H1 (cell line): ENCODE results near the gene G6PC3. TPM values are rescaled to one million over a fixed set of nuclear protein-coding genes. Genes with fewer than 3 reads are reported as not detected.

ENCODE experiments used
- CTCF ChIA-PET: fragments of 300-600 bp; sonication (Branson Sonifier 250); formaldehyde crosslinking; loops from one replicate; lab custom pipeline; 2021; ENCODE audit not compliant: partially characterized antibody; lab: Charles Lee
- POLR2A ChIA-PET: fragments of 300-600 bp; sonication (Branson Sonifier 250); formaldehyde crosslinking; loops from one replicate; lab custom pipeline; 2021; ENCODE audit warnings: inconsistent platforms; ENCODE audit not compliant: partially characterized antibody; lab: Charles Lee
- DNase-seq, 2 experiments: peaks; one replicate each; pipeline versions ENCODE4 v3.0.0 to v3.0.0-alpha.2; 2010 to 2022; ENCODE audit warnings: low spot score in 2 of 2, low read depth in 1 of 2, mixed read lengths in 1 of 2
- FAIRE-seq: peaks from 2 replicates; lab custom pipeline; 2011; peaks lifted over from hg19 to GRCh38; lab: Jason Lieb, UNC
- H2AFZ ChIP-seq: 2 replicates; pipeline ENCODE4 v1.8.1; 2012; ENCODE audit warnings: low read length, inconsistent platforms
- H2AK5ac ChIP-seq: 2 replicates; pipeline ENCODE4 v1.6.1; 2013; ENCODE audit warnings: low read depth, low read length
- H2BK120ac ChIP-seq: replicated peaks from 2 replicates; pipeline ENCODE3; 2013; ENCODE audit warnings: low read depth, low read length, inconsistent platforms
- H2BK12ac ChIP-seq: 2 replicates; pipeline ENCODE4 v1.6.1; 2013; ENCODE audit warnings: low read depth, low read length
- H2BK15ac ChIP-seq: 2 replicates; pipeline ENCODE4 v1.6.1; 2013; ENCODE audit warnings: low read length
- H2BK20ac ChIP-seq: 2 replicates; pipeline ENCODE4 v1.6.1; 2013; ENCODE audit warnings: low read length
- H2BK5ac ChIP-seq: 2 replicates; pipeline ENCODE4 v1.6.1; 2013; ENCODE audit warnings: low read depth, low read length
- H3K14ac ChIP-seq: 2 replicates; pipeline ENCODE4 v1.6.1; 2013; ENCODE audit warnings: inconsistent platforms; ENCODE audit not compliant: insufficient read length
- H3K18ac ChIP-seq: 2 replicates; pipeline ENCODE4 v1.6.1; 2013; ENCODE audit warnings: low read length; ENCODE audit errors: extremely low read depth
- H3K23ac ChIP-seq: 2 replicates; pipeline ENCODE4 v1.6.1; 2013; ENCODE audit warnings: inconsistent platforms; ENCODE audit not compliant: insufficient read length
- H3K23me2 ChIP-seq: 2 replicates; pipeline ENCODE4 v1.6.1; 2013; ENCODE audit warnings: low read depth, low read length
- H3K27ac ChIP-seq: 2 replicates; pipeline ENCODE4 v1.6.1; 2011; ENCODE audit warnings: low read depth, low read length, inconsistent platforms
- H3K27me3 ChIP-seq, 4 experiments: replicated peaks in 1 of 4; 1 replicate in 1 of 4; 2 replicates in 3 of 4; pipeline versions ENCODE4 v1.6.1 to v1.8.1; 2011 to 2013; ENCODE audit warnings: low read length in 3 of 4, mild to moderate bottlenecking in 3 of 4, inconsistent platforms in 2 of 4, mixed read lengths in 2 of 4, moderate library complexity in 1 of 4; ENCODE audit not compliant: control insufficient read depth in 3 of 4, insufficient read depth in 3 of 4; ENCODE audit errors: extremely low read depth in 1 of 4
- H3K36me3 ChIP-seq, 4 experiments: 2 replicates each; pipeline versions ENCODE4 v1.6.1 to v1.8.1; 2011 to 2013; ENCODE audit warnings: mild to moderate bottlenecking in 4 of 4, low read length in 3 of 4, moderate library complexity in 2 of 4, control low read depth in 1 of 4, inconsistent platforms in 1 of 4; ENCODE audit not compliant: insufficient read depth in 4 of 4, control insufficient read depth in 2 of 4
- H3K4ac ChIP-seq: replicated peaks from 2 replicates; pipeline ENCODE3; 2013; ENCODE audit warnings: low read length, low read depth, mixed read lengths, inconsistent platforms; ENCODE audit not compliant: insufficient read length
- H3K4me1 ChIP-seq, 4 experiments: replicated peaks in 1 of 4; 1 replicate in 1 of 4; 2 replicates in 3 of 4; pipeline versions ENCODE4 v1.6.1 to v1.8.1; 2011 to 2013; ENCODE audit warnings: low read length in 3 of 4, inconsistent platforms in 2 of 4, mixed read lengths in 1 of 4; ENCODE audit not compliant: insufficient read depth in 4 of 4, control insufficient read depth in 3 of 4
- H3K4me2 ChIP-seq, 2 experiments: 2 replicates each; pipeline versions ENCODE4 v1.6.1 to v1.8.1; 2011 to 2013; ENCODE audit warnings: low read depth in 2 of 2, low read length in 2 of 2, control low read depth in 1 of 2, inconsistent platforms in 1 of 2, mild to moderate bottlenecking in 1 of 2; ENCODE audit not compliant: insufficient read depth in 1 of 2
- H3K4me3 ChIP-seq, 4 experiments: fragments of 200-600, 300-600 bp in 1 of 4; sonication (generic), shearing (Covaris generic), sonication (Bioruptor Twin) in 1 of 4; 2 replicates each; pipeline versions ENCODE4 v1.5.1 to v1.8.1; 2011 to 2016; ENCODE audit warnings: low read length in 4 of 4, low read depth in 3 of 4, control low read depth in 2 of 4, inconsistent platforms in 2 of 4, mild to moderate bottlenecking in 2 of 4, mixed read lengths in 1 of 4, moderate library complexity in 1 of 4; ENCODE audit not compliant: insufficient read depth in 2 of 4; ENCODE audit errors: extremely low read depth in 1 of 4
- H3K56ac ChIP-seq: replicated peaks from 2 replicates; pipeline ENCODE3; 2013; ENCODE audit warnings: low read depth, mild to moderate bottlenecking, mixed read lengths, low read length, inconsistent platforms; ENCODE audit not compliant: insufficient read length
- H3K79me1 ChIP-seq: 2 replicates; pipeline ENCODE4 v1.6.1; 2013; ENCODE audit warnings: low read depth, low read length, control low read depth
- H3K79me2 ChIP-seq, 2 experiments: 2 replicates each; pipeline versions ENCODE4 v1.6.1 to v1.8.1; 2012 to 2013; ENCODE audit warnings: low read length in 2 of 2, mild to moderate bottlenecking in 2 of 2, inconsistent platforms in 1 of 2; ENCODE audit not compliant: insufficient read depth in 2 of 2, control insufficient read depth in 1 of 2
- H3K9ac ChIP-seq, 4 experiments: replicated peaks in 1 of 4; 1 replicate in 1 of 4; 2 replicates in 3 of 4; pipeline versions ENCODE4 v1.6.1 to v1.8.1; 2011 to 2013; ENCODE audit warnings: low read depth in 3 of 4, low read length in 3 of 4, control low read depth in 2 of 4, mild to moderate bottlenecking in 2 of 4, moderate library complexity in 2 of 4, inconsistent platforms in 1 of 4; ENCODE audit errors: extremely low read depth in 1 of 4
- H3K9me3 ChIP-seq, 2 experiments: 2 replicates each; pipeline versions ENCODE4 v1.6.1 to v1.8.1; 2012 to 2013; ENCODE audit warnings: mild to moderate bottlenecking in 2 of 2, moderate library complexity in 2 of 2, control low read depth in 1 of 2, inconsistent platforms in 1 of 2, low read depth in 1 of 2, low read length in 1 of 2, mixed read lengths in 1 of 2; ENCODE audit not compliant: insufficient read depth in 2 of 2
- H4K20me1 ChIP-seq, 2 experiments: replicated peaks in 1 of 2; 2 replicates each; pipeline versions ENCODE3 to v1.8.1; 2011 to 2013; ENCODE audit warnings: inconsistent platforms in 2 of 2, low read length in 2 of 2, mild to moderate bottlenecking in 1 of 2; ENCODE audit not compliant: insufficient read depth in 2 of 2, control insufficient read depth in 1 of 2
- H4K5ac ChIP-seq: 2 replicates; pipeline ENCODE4 v1.6.1; 2013; ENCODE audit warnings: low read length, low read depth, mixed read lengths, inconsistent platforms; ENCODE audit not compliant: insufficient read length
- H4K8ac ChIP-seq: 2 replicates; pipeline ENCODE4 v1.8.0; 2013; ENCODE audit warnings: mild to moderate bottlenecking, moderate library complexity, low read length, inconsistent platforms; ENCODE audit not compliant: insufficient read depth; ENCODE audit errors: extremely low read depth
- H4K91ac ChIP-seq: replicated peaks from 2 replicates; pipeline ENCODE3; 2013; ENCODE audit warnings: low read length, mixed read lengths, inconsistent platforms; ENCODE audit not compliant: insufficient read length
- BCL11A ChIP-seq, 2 experiments: IDR thresholded peaks; one replicate each; pipeline ENCODE4 v1.6.1; 2011; ENCODE audit warnings: low read depth in 2 of 2, low read length in 2 of 2, mild to moderate bottlenecking in 2 of 2
- CBX8 ChIP-seq: fragments of 300-800, 300-1000 bp; sonication (generic); IDR thresholded peaks from 2 replicates; pipeline ENCODE4 v1.7.1; 2016; ENCODE audit warnings: low read depth, low read length, borderline replicate concordance
- CREB1 ChIP-seq: IDR thresholded peaks from 2 replicates; pipeline ENCODE4 v1.6.1; 2012; ENCODE audit warnings: inconsistent platforms
- HDAC6 ChIP-seq: IDR thresholded peaks from one replicate; pipeline ENCODE4 v1.7.1; 2012; ENCODE audit warnings: low read depth, mild to moderate bottlenecking, inconsistent platforms, low read length, moderate library complexity
- JUN ChIP-seq: IDR thresholded peaks from 2 replicates; pipeline ENCODE4 v1.6.1; 2011; ENCODE audit warnings: low read depth, mild to moderate bottlenecking, improper control_type of control experiment, low read length
- KDM5A ChIP-seq: fragments of 200-600 bp; IDR thresholded peaks from 2 replicates; pipeline ENCODE4 v1.7.1; 2012; ENCODE audit warnings: mild to moderate bottlenecking, low read length, inconsistent platforms, mixed read lengths
- RBBP5 ChIP-seq: IDR thresholded peaks from 2 replicates; pipeline ENCODE4 v1.7.1; 2012; ENCODE audit warnings: low read depth, mild to moderate bottlenecking, inconsistent platforms, low read length, moderate library complexity, borderline replicate concordance
- RFX5 ChIP-seq: IDR thresholded peaks from 2 replicates; pipeline ENCODE4 v1.6.1; 2011; ENCODE audit warnings: low read depth, low read length, improper control_type of control experiment, borderline replicate concordance
- SIRT6 ChIP-seq: IDR thresholded peaks from one replicate; pipeline ENCODE4 v1.7.1; 2012; ENCODE audit warnings: low read length, inconsistent platforms
- TBP ChIP-seq: IDR thresholded peaks from 2 replicates; pipeline ENCODE4 v1.6.1; 2011; ENCODE audit warnings: low read depth, low read length, improper control_type of control experiment
- WGBS, 2 experiments: shearing (Covaris generic) in 1 of 2; methylation state at CpG; one replicate each; pipeline versions ENCODE4 v1.1.6 to v1.1.7; 2013 to 2015; ENCODE audit warnings: low lambda C conversion rate in 2 of 2, mixed read lengths in 2 of 2, inconsistent platforms in 1 of 2, low coverage in 1 of 2, missing lambda C conversion rate in 1 of 2; ENCODE audit not compliant: insufficient replicate concordance in 2 of 2, insufficient coverage in 1 of 2, insufficient read length in 1 of 2; ENCODE audit errors: extremely low coverage in 1 of 2, missing lambda C conversion rate in 1 of 2; 5-methylcytosine and 5-hydroxymethylcytosine counted together
- polyA plus RNA-seq, 7 experiments: library from polyadenylated mRNA; depleted of rRNA in 3 of 7; stranded (reverse) in 5 of 7; unstranded in 2 of 7; fragments of >200 nt in 5 of 7; fragments of 200-250 nt in 2 of 7; gene quantifications; 1 replicate in 5 of 7; 2 replicates in 1 of 7; 4 replicates in 1 of 7; pipeline versions ENCODE4 v1.2.1 to v1.2.3, GENCODE V29; 2011 to 2013; ENCODE audit warnings: missing spikeins in 2 of 7, mixed read lengths in 2 of 7
- total RNA-seq: library from RNA; stranded (reverse); fragmentation: NEBNext Ultra II Directional; extraction: Animal tissue kit (Norgen Biotek cat#: 25700); gene quantifications from 2 replicates; pipeline ENCODE4 v1.2.1, GENCODE V29; 2021
- TF ChIP-seq, protein P1 (sequence below): IDR thresholded peaks from 2 replicates; pipeline ENCODE4 v1.6.1; 2012; ENCODE audit warnings: inconsistent platforms

G6PC3 gene
- total and polyA plus RNA-seq, 2 of the 8 experiments (the other 6 are each of a cell fraction or from before 2014, with no cell fraction given): 104 to 343 TPM

DNA sequence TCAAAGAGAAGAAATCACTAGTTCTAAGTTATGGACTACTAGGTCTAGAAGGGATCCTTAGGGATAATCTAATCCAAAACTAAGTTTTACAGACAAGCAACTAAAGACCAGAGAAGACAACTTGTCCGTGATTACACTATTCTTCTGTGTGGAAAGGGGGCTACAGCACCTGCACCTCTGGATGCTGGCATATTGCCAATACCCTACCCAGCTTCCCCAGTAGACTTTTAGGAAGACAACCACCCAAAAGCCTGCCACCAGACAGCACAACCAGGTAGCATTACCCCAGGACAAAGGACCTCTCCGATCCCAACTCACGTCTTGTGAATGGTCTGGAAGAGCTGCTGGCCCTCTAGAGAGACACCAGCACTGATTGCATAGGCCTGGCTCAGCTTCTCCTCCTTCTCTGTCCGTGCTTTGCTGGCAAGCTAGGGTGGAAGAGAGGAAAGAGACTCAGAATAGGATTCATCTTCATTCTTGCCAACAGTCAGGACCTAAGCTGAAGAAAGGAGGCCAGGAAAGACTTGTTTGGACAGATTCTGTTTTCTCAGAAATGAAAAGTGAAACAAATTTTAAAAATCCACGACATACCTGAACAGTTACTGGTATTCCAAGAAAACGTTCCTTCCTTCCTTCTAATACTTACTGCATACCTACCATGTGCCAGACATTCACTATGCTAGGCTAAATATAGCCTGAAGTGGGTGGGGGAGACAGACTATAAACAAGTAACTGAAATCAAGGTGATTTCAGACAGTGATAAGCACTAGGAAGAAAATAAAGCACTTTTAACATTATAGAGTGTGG, 30.5 kb upstream of the G6PC3 start:
- H4K8ac ChIP-seq: no peak overlapping the region
- peaks cover 4% of the 10 kb centered on the region; the same call in 1 of the 2 replicates for H3K79me1 ChIP-seq
- no peak overlapping the region for H2AFZ ChIP-seq
- no peak overlapping the region for H2BK20ac ChIP-seq
- no peak overlapping the region for H3K14ac ChIP-seq
- TF ChIP-seq TBP (no peak), JUN (no peak), HDAC6 (no peak), CBX8 (no peak), SIRT6 (no peak), BCL11A (IDR thresholded peaks at IDR 0.05; ENCODE audit: low read depth in 2 of 2, low read length in 2 of 2) (no peak), RBBP5 (no peak), RFX5 (no peak), KDM5A (no peak), CREB1 (no peak)
- TF ChIP-seq, protein P1, sequence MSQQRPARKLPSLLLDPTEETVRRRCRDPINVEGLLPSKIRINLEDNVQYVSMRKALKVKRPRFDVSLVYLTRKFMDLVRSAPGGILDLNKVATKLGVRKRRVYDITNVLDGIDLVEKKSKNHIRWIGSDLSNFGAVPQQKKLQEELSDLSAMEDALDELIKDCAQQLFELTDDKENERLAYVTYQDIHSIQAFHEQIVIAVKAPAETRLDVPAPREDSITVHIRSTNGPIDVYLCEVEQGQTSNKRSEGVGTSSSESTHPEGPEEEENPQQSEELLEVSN: no peak
- no peak for DNase-seq
- H3K36me3 ChIP-seq: peaks cover 16 to 41% (median 31%) of the 10 kb centered on the region in 4 experiments
- POLR2A ChIA-PET: interaction anchor here (1.4 to 7.4 kb wide), 5 partner anchors 13 to 44 kb away, joined by 3 to 55 read pairs (median 6); partner anchors contain the start of gene LSM12
- H2BK15ac ChIP-seq: no peak overlapping the region
- no peak overlapping the region for H3K4ac ChIP-seq
- H3K23me2 ChIP-seq: no peaks in the 10 kb centered on the region
- no peak overlapping the region for H4K5ac ChIP-seq
- no peak overlapping the region for H3K23ac ChIP-seq
- no peak for FAIRE-seq
- H3K4me2 ChIP-seq: no peak overlapping the region
- H4K20me1 ChIP-seq: peaks cover 5 to 15% of the 10 kb centered on the region in 2 experiments
- no peak overlapping the region for H4K91ac ChIP-seq
- H3K4me1 ChIP-seq: no peaks in the 10 kb centered on the region
- WGBS, 2 experiments: 94% methylated on average over 6 of the region's 6 CpGs; no CpG with 5 or more reads in 1 of the 2 experiments
- H3K27me3 ChIP-seq: no peaks in the 10 kb centered on the region
- no peak overlapping the region for H2AK5ac ChIP-seq
- no peak overlapping the region for H3K18ac ChIP-seq
- CTCF ChIA-PET: interaction anchor here (0.6 to 9.5 kb wide), 10 partner anchors 9 to 131 kb away, joined by 3 to 108 read pairs (median 4); partner anchors contain the start of gene TMEM101
- no peak overlapping the region for H3K56ac ChIP-seq
- H3K79me2 ChIP-seq: peaks cover 0 to 51% of the 10 kb centered on the region in 2 experiments; a peak in 2 of 4 replicates
- no peak overlapping the region for H3K4me3 ChIP-seq
- H3K27ac ChIP-seq: no peak overlapping the region
- H3K9ac ChIP-seq: no peak overlapping the region
- no peak overlapping the region for H2BK5ac ChIP-seq
- H2BK12ac ChIP-seq: no peak overlapping the region
- no peak overlapping the region for H2BK120ac ChIP-seq
- H3K9me3 ChIP-seq: no peaks in the 10 kb centered on the region
